Head of caudate nucleus (tissue), 42 donors: ENCODE results near the gene SDF2L1.
"Not testable (repeated sequence)": the region's sequence is repeated elsewhere in the genome, so short reads cannot be mapped to it uniquely, and the experiment has no call there.

Experiments
- DNase-seq, 42 donors: peaks; one replicate each; pipeline versions ENCODE4 v3.0.0 to v3.0.0-alpha.2; 2020 to 2021; ENCODE audit warnings: mixed read lengths in 7 of 42
- intact Hi-C: fragments of 100-400 bp; cut with DNase I; formaldehyde crosslinking; loops from one replicate; pipeline ENCODE4 v1.15.0; 2022

SDF2L1 gene

DNA sequence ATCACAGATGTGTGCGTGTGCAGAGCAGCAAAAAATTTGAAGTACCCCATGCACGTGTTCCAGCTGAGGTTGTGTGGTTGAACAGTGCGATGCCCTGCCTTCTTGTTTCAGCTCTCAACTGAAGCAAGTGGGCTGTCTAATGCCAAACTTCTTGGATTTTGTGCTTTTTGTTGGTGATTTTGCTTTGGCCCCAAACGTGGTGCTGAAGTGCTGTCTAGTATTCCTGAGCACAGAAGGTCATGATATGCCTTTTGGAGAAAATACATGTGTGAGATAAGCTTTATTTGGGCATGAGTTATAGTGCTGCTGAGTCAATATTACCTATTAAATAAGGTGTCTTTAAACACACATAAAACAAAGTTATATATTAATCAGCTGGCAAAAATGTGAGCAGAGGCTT is 26.4 kb upstream of the SDF2L1 start:
- DNase-seq: no peak
- intact Hi-C loops: no loop called here

DNA sequence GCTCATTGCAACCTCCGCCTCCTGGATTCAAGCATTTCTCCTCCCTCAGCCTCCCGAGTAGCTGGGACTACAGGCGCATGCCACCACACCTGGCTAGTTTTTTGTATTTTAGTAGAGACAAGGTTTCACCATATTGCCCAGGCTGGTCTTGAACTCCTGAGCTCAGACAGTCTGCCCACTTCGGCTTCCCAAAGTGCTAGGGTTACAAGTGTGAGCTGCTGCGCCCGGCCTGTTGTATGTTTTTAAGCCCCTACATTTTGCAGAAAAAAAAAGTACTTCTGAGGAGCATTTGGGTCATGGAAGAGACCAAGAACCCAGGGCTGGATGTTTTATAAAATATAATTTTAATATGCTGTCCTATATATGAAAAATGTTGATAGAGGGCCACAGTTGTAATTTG is 24.8 kb upstream of the SDF2L1 start:
- DNase-seq, intact Hi-C loops: not testable (repeated sequence)

DNA sequence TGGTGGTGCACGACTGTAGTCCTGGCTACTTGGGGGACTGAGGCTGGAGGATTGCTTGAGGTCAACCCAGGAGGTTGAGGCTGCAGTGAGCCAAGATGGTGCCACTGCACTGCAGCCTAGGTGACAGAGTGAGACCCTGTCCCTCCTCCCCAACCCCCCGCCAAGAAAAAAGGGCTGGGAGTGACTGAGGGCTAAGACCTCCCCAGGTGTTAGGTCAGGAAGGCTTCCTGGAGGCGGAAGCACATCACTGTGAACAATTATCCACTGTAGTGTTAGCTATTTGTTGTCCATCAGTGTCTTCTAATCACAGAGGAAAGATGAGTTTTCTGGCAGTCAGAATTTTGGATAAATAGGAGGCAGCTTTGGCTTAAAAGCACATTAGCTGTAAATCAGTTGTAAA is 21.1 kb upstream of the SDF2L1 start:
- intact Hi-C loops: no loop called here
- no peak for DNase-seq

DNA sequence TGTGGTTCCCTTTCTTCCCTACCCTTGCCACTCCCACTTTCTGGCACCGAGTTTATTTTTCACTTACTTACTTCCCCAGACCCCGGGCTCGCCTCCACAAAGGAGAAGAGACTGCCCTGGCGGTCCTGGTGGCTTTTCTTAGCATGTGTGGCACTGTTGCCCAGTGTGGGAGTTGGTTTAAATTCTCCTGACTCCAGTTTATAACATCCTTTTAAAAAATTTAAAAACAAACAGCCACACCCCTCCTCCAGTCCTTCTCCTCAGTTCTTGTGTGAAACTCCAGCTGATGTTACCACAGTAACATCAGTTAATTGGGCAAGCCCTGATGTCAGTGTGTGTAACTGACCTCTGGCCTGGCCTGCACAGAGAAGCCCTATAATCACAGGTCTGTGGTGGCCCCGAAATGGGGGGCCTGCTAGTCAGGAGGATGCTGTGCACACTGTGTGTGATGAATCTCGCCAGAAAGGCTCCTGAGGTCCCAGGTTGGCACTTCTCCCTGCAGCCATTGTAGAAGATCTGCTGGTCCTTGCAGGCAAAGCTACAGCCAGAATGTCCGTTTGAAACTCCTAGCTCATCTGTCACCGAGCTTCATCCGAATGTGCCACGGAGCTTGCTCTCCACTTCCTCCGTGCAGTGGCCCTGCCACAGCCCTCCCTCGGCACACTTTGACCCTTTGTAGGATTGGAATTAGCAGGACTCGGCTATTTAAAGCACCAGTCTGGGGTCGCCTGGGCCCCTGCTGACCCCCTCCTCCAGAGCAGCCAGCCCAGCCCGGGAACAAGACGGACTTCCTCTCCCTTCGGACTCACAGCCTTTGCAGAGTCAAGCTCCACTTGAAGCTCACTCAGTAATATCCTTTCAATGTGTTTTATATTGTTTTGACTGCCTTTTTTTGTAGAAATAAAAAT is 19.8 kb upstream of the SDF2L1 start:
- intact Hi-C loops: no loop called here
- peak in 5 of 42 donors; percentile 20 to 53 (median 33) for DNase-seq

DNA sequence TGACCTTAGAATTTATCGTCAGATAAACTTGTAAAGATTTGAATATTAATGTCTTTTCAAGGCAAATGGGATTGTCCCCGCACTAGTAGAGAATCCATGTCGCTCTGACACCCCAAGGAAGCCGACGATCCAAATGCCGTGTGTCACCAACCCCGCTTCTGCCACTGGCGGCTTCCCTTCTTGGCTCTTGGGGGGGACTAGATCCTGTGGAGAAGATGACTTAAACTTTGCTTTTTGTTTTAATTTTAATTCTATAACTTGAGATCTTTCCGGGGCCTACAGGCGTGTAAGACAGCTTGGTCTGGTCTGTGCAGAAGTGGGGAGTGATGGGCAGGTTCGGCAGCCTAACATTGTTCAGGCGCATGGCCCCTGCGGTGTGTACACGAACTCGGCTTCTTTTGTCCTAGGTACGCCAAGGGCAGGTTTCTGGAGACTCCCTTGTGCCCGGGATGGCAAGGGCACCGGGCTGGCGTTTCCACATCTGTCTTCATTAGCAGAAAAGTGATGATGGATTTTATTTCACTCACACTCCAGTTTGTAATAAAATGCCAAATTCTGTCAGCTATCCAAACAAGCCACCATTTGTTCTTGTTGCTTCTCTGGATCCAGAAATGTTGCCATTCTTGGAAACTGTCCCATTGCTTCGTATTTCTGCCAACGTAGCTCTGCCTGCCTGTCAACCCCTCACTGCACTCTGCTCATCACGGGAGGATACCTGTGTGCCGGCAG is 19.0 kb upstream of the SDF2L1 start:
- DNase-seq: peak in 6 of 42 donors; percentile 6 to 54 (median 23)
- intact Hi-C loops: no loop called here

DNA sequence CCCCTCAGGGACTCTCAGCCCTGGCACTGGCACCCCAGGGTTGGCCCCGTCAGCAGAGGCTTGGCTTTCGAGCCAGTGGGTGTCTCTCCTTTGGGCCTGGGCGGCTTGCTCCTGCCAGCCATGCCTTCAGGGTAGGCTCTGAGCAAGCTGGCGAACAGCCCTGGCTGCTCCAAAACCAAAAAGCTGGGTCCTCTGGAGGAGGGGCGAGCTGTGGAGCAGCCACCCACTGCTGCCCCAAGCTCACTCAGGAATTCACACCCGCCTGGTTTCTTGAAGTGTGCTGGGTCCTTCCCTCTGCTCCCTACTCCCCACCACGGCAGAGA is 18.5 kb upstream of the SDF2L1 start:
- intact Hi-C loops: no loop called here
- peak in 20 of 42 donors; percentile 17 to 67 (median 34) for DNase-seq

DNA sequence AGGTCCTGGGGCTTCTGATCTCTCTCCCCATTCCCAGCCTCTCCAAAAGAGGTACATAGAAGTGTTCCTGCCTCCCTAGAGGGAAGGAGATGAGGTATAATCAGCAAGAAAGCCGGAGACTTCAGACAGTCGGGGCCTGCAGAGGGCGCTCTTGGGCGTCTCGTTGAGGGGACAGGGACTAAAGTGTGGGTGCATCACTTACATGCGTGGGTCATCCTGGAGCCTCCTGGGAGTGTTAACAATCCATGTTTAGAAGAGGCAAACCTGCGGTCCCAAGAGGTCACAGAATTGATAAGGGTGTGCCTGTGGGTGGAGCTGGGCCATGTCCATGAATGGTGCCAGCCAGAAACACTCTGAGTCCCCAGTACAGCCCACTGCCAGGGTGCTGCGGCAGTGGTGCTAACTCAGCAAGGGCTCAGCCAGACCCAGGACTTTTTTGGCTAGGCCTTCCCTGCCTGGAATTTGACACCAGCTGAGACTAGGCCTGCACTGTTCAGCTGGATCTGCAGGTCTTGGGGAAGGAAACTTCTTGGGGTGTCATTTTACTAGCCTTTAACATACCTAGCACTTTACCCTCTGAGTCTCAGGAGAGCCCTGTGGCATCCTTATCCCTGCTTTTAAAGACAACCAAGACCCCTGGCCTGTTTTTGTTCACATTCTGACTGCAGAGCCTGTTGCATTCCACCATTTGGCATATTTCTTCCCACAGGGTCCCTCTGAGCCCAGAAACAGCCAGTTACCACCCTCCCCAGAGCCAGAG is 17.8 kb upstream of the SDF2L1 start:
- DNase-seq: peak in 29 of 42 donors; percentile 23 to 74 (median 51)
- intact Hi-C loops: no loop called here

DNA sequence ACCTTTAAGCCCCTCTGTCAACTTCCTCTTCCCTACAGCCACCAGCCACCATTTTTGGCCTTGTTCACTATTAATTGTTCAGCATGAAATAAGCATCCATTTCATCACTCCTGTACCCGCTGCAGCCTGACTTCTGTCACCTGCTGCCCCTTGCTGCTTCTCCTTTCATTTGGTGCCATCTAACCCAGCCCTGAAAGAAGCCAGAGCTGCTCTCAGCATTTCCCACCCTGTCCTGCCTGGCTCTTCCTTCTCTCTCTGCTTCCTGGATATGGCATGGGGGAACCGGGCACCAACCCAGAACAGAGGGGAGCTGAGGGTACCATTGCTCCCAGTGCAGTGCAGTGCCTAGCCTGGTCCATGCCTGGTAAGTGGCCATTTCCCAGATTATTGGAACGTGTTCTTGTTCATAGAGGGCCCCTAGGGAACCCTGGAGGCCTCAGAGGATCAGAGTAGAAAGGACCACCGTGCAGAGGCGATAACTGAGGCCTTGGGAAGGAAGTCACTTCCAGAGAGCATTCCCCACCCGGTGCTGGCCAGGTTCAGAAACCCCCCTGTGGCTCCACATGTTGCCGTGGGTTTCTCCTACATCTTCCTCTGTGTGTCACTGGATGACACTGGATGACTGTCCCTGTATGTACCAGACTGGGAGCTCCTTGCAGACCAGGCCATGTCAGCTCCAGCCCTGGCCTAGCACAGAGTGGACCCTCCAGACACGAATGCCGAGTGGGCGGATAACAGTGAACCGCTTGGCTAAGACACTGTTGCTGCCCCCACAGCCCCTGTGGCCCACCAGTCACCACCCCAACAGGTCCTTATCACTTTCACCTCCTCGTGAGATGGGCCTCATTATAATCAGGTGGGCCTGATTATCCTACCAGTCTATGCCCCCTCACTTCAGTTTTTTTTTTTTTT is 17.0 kb upstream of the SDF2L1 start:
- no peak for DNase-seq
- intact Hi-C loops: loop anchor here (5.0 kb wide), 1 partner anchor 43 kb away; no protein-coding TSS in a partner anchor

DNA sequence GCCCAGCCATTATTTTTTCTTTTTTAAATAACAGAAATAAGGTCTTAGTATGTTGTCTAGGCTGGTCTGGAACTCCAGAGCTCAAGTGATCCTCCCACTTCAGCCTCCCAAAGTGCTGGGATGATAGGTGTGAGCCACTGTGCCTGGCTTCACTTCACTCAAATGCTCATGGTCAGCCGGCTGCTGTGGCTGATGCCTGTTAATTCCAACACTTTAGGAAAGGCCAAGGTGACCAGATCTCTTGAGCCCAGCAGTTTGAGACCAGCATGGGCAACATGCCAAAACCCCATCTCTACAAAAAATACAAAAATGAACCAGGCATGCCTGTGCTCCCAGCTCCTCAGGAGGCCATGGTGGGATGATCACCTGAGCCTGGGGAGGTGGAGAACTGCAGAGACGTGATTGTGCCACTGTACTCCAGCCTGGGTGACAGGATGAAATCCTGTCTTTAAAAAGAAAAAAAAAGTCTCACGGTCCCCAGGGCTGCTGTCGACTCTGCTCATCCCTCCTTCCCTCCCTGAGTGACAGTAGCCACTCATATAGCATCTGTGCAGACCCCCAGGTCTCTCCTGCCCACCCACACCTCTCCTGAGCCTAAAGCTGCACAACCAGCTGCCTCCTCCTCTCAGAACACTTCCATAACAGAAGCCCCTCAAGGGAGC is 15.9 kb upstream of the SDF2L1 start:
- intact Hi-C loops: loop anchor here (5.0 kb wide), 1 partner anchor 44 kb away; no protein-coding TSS in a partner anchor
- DNase-seq: no peak

DNA sequence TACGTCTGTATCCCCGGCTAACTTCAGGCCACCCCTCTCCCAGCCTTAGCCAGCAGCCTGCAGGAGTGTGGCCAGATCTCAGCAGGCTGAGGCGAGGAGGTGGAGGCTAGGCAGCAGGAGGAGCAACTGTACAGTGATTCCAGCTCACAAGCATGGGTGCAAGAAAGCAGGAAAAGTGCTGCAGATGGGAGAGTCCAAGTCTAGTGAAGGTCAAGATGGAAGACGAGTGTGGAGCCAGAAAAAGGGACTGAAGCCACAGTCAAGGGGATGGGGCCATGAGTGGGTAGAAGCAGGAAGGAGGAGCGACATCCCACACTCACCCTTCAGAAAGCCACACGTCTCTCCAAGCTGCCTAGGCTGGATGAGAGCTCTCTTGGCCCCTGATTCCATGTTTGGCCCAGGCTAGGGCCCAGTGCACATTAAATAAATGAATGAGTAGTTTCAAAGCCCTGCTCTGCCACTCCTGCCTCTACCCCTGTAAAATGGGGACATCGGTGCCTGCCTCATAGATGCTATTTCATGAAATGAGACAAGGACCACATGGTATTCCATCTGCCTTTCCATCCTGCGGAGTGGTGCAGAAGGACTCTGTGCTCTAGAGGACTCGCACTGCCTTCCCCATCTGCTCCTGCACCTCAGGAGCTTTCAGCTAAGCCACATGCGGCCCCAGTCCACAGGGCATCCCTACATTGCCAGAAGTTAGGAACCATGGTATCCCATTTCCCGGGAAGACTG is 15.2 kb upstream of the SDF2L1 start:
- DNase-seq: no peak
- intact Hi-C loops: loop anchor here (5.0 kb wide), 1 partner anchor 45 kb away; no protein-coding TSS in a partner anchor

DNA sequence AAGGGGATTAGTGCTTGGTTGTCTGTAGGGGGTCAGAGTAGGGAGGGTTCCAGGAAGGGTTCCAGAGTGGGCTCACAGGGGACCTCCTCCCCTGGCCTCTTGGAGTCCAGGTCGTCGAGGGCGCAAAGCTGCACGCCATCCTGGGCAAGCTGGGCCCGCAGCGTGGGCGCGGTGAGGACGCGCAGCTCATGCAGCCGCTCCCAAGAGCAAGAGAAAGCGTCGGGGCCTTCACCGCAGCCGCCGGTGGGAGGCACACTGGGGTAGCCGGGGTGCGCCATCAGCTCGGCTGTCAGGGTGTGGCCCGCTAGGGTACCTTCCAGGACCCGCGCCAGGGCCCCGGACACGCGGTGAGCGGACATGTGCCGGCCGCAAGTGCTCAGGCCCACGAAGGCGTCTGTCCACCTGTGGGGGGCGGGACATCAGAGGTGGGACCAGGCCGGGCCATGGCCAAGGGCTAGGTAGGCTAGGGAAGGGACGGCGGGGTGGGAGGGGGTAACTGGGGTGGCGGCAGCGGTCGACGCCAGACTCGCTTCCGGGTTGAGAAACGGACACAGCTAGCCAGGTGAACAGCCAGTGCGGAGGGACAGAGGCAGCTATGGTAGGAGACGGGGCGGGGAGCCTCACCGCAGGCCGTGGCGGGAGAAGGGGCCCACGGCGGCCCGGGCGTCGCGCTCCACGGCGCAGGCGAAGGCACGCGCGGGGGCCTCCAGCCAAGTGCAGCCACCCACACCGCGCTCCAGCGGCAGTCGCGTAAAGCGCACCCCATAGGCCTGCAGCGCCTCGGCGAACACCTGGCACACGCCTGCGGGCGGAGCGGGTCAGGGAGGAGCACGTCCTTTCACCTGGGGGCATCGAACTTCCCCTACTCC is 13.5 kb upstream of the SDF2L1 start:
- DNase-seq: peak in 6 of 42 donors; percentile 13 to 55 (median 32)
- intact Hi-C loops: loop anchor here (5.0 kb wide), 1 partner anchor 46 kb away; no protein-coding TSS in a partner anchor

DNA sequence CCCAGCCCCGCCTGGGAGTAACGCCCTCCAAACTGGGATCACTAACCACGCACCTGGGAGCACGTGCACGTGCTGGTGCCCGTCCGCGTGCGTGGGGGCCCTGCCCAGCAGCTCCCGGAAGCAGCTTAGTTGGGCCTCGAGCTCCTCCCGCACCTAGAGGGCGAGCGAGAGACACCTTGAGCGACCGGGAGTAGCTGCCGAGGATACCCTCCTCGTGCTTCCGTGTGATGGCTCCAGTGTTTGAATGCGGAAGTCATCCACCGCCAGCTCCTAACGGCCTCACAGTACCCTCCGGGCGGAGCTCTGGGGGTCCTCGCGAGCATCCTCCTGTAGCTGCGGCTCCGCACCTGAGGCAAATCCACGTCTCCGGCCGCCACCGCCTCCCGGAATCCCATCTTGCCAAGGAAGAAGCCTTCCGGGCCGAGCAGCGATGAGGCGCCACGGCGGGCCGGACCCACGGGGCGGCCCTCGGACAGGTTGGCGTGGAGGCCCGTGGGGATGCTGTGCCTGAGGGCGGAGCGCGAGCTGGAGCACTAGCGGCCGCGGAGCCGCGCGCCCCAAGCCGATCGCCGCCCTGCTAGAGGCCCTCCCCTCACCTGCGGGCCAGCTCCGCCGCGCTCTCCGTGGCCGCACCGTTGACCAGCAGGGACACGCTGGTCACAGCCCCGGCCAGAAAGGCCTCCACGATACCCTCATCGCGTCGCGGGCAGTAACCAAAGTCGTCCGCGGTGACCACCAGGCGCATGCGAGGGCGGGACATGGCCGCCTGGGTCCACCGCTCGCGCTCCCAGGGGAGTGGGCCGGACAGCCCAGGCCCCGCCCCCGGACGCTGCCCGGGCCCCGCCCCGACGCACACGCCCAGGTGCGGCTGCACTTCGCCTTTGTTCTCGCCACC is 12.6 kb upstream of the SDF2L1 start, which contains the start of gene YDJC:
YDJC (minus strand) TSS at position 768 of the 895 bp plus-strand sequence; CDS start at position 760, 8 bp downstream.
- intact Hi-C loops: loop anchor here (5.0 kb wide), 1 partner anchor 47 kb away; no protein-coding TSS in a partner anchor
- DNase-seq: peak; percentile 66 to 97 (median 94)

DNA sequence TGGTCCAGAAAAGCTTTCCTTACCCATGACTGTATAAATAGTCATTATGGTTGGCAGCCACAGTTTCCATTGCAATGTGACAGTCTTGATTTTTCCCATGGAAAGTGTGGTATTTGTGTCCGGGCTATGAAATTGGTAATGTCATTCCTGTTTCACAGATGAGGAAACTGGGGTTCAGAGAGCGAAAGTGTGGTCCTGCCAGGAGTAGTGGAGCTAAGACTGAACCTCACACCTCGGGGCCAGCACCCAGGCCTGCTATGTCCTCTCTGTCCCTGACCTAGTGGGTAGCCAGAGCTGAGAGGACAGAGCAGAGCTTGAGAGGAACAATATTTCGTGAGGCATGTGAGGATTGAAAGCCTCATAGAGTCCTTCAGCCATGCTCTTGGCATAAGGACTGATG is 11.1 kb upstream of the SDF2L1 start:
- intact Hi-C loops: no loop called here

DNA sequence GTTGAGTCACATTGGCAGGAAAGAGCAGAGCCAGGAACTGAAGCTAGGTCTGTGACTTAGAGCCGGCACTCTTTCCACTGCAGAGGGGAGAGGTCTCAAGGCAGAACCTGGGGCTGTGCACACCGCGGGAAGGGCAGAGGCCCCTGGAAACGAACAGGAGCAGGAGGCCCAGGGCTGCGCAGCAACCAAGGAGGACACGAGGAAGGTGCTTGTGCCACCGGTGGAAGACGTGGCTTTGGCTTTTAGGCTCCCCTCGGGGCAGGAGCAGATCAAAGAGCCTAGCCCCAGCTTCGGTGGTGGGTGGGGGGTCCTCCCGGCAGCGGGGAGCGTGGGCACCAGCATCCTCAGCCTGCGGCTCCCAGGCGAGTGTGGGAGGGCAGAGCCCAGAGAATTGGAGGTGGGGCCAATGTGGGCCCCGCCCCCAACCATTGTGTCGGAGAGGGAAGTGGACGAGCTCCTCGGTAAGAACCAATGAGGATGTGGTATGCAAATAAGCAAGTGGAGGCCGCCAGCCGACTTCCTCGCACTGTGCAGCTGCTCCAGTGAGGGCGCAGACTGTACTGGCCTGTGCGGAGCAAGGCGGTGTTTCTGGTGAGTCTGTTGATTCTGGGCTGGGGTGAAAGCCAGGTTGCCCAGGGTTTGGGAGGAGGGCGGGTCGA is 9.7 kb upstream of the SDF2L1 start, which contains the start of gene CCDC116:
CCDC116 (plus strand) TSS at position 524 of the 659 bp plus-strand sequence. CDS start 422 bp downstream, outside the sequence.
- no peak for DNase-seq
- intact Hi-C loops: no loop called here

More for the DNA sequence above, 11.1 kb upstream of the SDF2L1 start:
- no peak for DNase-seq
